SU-DHL-6 (cell line): ENCODE measurements around the gene ARL5A.

Source experiments
- H2AFZ ChIP-seq: fragments of 200-600 bp; sonication (generic); 2 replicates; pipeline ENCODE4 v1.6.1; 2014; ENCODE audit warnings: low read depth, mild to moderate bottlenecking, moderate library complexity, mixed read lengths, antibody characterized with exemption, low read length; ENCODE audit not compliant: severe bottlenecking
- H3F3A ChIP-seq: fragments of 200-600 bp; shearing (Covaris generic); 2 replicates; pipeline ENCODE4 v1.6.0; 2016; ENCODE audit warnings: antibody characterized with exemption, mild to moderate bottlenecking; ENCODE audit not compliant: insufficient read depth
- H3K27ac ChIP-seq: fragments of 200-600 bp; sonication (generic); 2 replicates; pipeline ENCODE4 v1.5.1; 2016; ENCODE audit warnings: low read depth, mild to moderate bottlenecking, low read length, moderate library complexity, mixed read lengths
- H3K27me3 ChIP-seq: fragments of 200-600 bp; sonication (generic), shearing (Covaris generic); 2 replicates; pipeline ENCODE4 v1.6.0; 2014; ENCODE audit warnings: mild to moderate bottlenecking, low read length
- H3K36me3 ChIP-seq: fragments of 200-600 bp; sonication (generic); 2 replicates; pipeline ENCODE4 v1.6.1; 2014; ENCODE audit warnings: mild to moderate bottlenecking, low read length, mixed read lengths
- H3K4me2 ChIP-seq: fragments of 300-600, 200-600 bp; shearing (Covaris generic), sonication (generic); 2 replicates; pipeline ENCODE4 v1.6.0; 2014; ENCODE audit warnings: low read length, low read depth, mild to moderate bottlenecking; ENCODE audit not compliant: poor library complexity, severe bottlenecking
- H3K4me3 ChIP-seq: fragments of 200-600 bp; sonication (generic); 2 replicates; pipeline ENCODE4 v1.5.1; 2014; ENCODE audit warnings: antibody characterized with exemption, low read length, mild to moderate bottlenecking, mixed read lengths; ENCODE audit not compliant: insufficient read depth, poor library complexity, severe bottlenecking
- H3K79me2 ChIP-seq: fragments of 200-600 bp; sonication (generic); 2 replicates; pipeline ENCODE4 v1.6.1; 2014; ENCODE audit warnings: mild to moderate bottlenecking, low read length, moderate library complexity; ENCODE audit not compliant: insufficient read depth
- H3K9ac ChIP-seq: fragments of 200-600 bp; sonication (generic); 2 replicates; pipeline ENCODE4 v1.7.0; 2014; ENCODE audit warnings: mild to moderate bottlenecking, low read length
- H3K9me2 ChIP-seq: fragments of 200-600 bp; sonication (generic); replicated peaks from 2 replicates; pipeline ENCODE4 v1.6.1; 2014; ENCODE audit warnings: low read length; ENCODE audit not compliant: insufficient read depth
- H3K9me3 ChIP-seq: fragments of 200-600 bp; sonication (generic); 2 replicates; pipeline ENCODE4 v1.6.1; 2014; ENCODE audit warnings: low read length, mixed read lengths; ENCODE audit not compliant: insufficient read depth
- H4K20me1 ChIP-seq: fragments of 200-600 bp; sonication (generic); 2 replicates; pipeline ENCODE4 v1.6.1; 2014; ENCODE audit warnings: low read depth, mild to moderate bottlenecking, antibody characterized with exemption, low read length, moderate library complexity, mixed read lengths
- CTCF ChIP-seq: fragments of 200-600 bp; sonication (generic); IDR thresholded peaks from one replicate; pipeline ENCODE4 v1.5.1; 2017; ENCODE audit warnings: antibody characterized with exemption, mild to moderate bottlenecking, low read length, moderate library complexity; ENCODE audit not compliant: insufficient read depth, poor library complexity, severe bottlenecking
- EZH2phosphoT487 ChIP-seq: fragments of 200-600 bp; sonication (generic), shearing (Covaris generic); conservative IDR thresholded peaks from 2 replicates; pipeline ENCODE4 v1.6.1; 2018; ENCODE audit warnings: mild to moderate bottlenecking, antibody characterized with exemption, low read length, moderate library complexity, mixed read lengths

ARL5A gene

GRCh38 chr2:151781642-151782041, 46.6 kb downstream of the ARL5A start:
- Histone ChIP-seq H3K79me2 (no peaks in the 10 kb centered on the region), H3K36me3 (peaks cover 7% of the 10 kb centered on the region; the same call in 1 of the 2 replicates), H3K9me3 (no peaks in the 10 kb centered on the region), H3K27ac (no peak overlapping the region), H3F3A (no peaks in the 10 kb centered on the region), H2AFZ (no peak overlapping the region), H3K27me3 (no peaks in the 10 kb centered on the region), H3K9ac (no peak overlapping the region), H3K4me2 (no peak overlapping the region), H3K4me3 (no peak overlapping the region), H4K20me1 (no peaks in the 10 kb centered on the region), H3K9me2 (no peaks in the 10 kb centered on the region)
- TF ChIP-seq EZH2phosphoT487 = no peak
- no peak for TF ChIP-seq CTCF

- no peaks in the 10 kb centered on the region for H4K20me1 ChIP-seq
- TF ChIP-seq EZH2phosphoT487 = no peak
- TF ChIP-seq CTCF = no peak
- no peak overlapping the region for H3K27ac ChIP-seq
- no peak overlapping the region for H3K4me2 ChIP-seq
- no peaks in the 10 kb centered on the region for H3K9me3 ChIP-seq
- no peak overlapping the region for H3K9ac ChIP-seq
- peaks cover 7% of the 10 kb centered on the region; the same call in 1 of the 2 replicates for H3K36me3 ChIP-seq
- H3F3A ChIP-seq = no peaks in the 10 kb centered on the region
- H3K9me2 ChIP-seq = no peaks in the 10 kb centered on the region
- H2AFZ ChIP-seq = no peak overlapping the region
- H3K79me2 ChIP-seq = no peaks in the 10 kb centered on the region
- no peak overlapping the region for H3K4me3 ChIP-seq
- no peaks in the 10 kb centered on the region for H3K27me3 ChIP-seq
Observed at GRCh38 chr2:151780938-151781337, 47.3 kb downstream of the ARL5A start.

- H3K9me3 ChIP-seq = no peaks in the 10 kb centered on the region
- H3K9me2 ChIP-seq = no peaks in the 10 kb centered on the region
- H3K4me2 ChIP-seq = no peak overlapping the region
- no peak for TF ChIP-seq CTCF
- no peak for TF ChIP-seq EZH2phosphoT487
- no peaks in the 10 kb centered on the region for H3K27me3 ChIP-seq
- no peak overlapping the region for H3K9ac ChIP-seq
- no peak overlapping the region for H2AFZ ChIP-seq
- H3F3A ChIP-seq = no peaks in the 10 kb centered on the region
- H3K79me2 ChIP-seq = no peaks in the 10 kb centered on the region
- no peak overlapping the region for H3K4me3 ChIP-seq
- no peaks in the 10 kb centered on the region for H4K20me1 ChIP-seq
- H3K36me3 ChIP-seq = peaks cover 8% of the 10 kb centered on the region; the same call in 1 of the 2 replicates
- H3K27ac ChIP-seq = no peak overlapping the region
Observed at GRCh38 chr2:151777935-151778334, 50.3 kb downstream of the ARL5A start.
